GM21737 (cell line): ENCODE measurements around the gene MLF1.

ENCODE experiments used
- ATAC-seq: cut with Tn5 transposase; IDR thresholded peaks from one replicate; pipeline ENCODE4 v1.9.1; 2021; ENCODE audit warnings: mild to moderate bottlenecking, moderate library complexity; ENCODE audit not compliant: unreplicated experiment

MLF1 gene

DNA sequence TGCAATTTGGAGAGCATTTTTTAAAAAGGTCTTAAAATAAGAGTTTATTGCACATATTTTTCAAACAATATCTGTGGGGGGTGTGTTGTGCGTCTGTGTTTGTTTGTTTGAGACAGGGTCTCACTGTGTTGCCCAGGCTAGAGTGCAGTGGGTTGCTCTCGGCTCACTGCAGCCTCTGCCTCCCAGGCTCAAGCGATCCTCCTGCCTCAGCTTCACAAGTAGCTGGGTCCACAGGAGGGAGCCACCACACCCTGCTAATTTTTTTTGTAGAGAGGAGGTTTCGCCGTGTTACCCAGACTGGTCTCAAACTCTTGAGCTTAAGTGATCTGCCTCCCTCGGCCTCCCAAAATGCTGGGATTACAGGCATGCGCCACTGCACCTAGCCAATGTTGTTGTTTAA is 2.7 kb downstream of the MLF1 start:
- no peak for ATAC-seq

DNA sequence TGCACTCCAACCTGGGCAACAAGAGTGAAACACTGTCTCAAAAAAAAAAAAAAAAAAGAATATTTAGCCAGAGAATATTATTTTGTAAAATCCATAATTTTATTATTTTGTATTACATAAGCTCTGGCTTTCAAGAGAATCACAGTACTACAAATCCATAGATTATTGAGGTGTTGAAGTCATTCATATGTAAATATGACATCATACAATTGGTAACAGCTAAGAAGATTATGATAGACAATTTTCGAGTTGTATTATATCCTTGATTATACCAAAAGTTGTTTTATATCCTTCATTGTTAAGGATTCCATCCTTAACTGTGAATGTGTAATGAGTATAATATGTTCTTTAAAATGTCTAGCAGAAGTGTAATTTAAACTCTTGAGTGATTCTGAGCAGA is 3.7 kb downstream of the MLF1 start:
- ATAC-seq: no peak

DNA sequence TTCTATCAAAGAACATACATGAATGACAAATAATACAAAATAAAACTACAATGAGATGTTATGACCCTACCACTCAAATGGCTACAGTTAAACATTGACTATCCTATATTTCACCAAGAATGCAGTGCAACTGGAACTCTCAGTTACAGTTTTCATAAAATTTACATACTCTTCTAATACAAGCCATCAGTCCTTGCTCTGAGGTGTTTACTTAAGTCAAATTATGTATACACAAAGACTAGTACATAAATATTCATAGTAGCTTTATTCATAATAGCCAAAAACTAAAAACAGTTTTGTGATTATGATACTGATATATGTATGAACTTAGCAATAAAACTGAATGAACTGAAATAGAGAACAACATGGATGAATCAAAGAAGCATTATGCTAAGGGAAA is 19.2 kb downstream of the MLF1 start:
- ATAC-seq: no peak

DNA sequence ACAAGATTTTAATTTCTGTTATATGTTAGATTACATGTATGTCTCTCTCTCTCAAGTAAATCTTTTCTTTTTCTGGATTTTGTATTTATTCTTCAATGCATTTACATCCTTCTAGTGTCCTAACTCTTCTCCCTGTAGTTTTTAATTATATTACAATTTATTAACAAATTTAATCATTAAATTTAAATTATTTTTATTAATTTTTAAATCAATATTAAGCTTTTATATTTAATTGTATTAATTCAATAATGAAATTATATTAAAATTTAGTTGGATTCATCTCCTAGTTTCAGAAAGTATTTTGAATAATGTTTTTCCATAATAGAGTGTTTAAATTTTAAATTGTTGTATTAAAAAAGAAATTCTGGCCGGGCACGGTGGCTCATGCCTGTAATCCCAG is 29.8 kb downstream of the MLF1 start:
- ATAC-seq: no peak

DNA sequence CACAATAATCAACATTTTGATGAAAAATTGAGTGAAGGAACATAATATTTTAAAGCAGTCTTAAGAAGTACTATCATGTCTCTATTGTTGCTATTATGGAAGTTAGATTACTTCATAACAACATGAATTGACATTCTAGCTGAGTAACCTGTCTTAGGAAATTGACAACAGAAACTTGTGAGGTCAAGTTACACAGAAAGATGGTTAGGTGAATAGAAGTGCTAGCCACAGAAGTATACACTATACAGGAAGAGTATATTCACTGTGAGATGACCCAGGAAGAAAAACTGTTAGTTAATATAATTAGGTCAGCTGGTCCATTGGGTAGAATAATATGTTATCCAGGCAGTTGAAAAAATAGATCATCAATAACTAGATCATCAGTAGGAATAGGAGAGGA is 31.2 kb downstream of the MLF1 start:
- ATAC-seq: no peak

DNA sequence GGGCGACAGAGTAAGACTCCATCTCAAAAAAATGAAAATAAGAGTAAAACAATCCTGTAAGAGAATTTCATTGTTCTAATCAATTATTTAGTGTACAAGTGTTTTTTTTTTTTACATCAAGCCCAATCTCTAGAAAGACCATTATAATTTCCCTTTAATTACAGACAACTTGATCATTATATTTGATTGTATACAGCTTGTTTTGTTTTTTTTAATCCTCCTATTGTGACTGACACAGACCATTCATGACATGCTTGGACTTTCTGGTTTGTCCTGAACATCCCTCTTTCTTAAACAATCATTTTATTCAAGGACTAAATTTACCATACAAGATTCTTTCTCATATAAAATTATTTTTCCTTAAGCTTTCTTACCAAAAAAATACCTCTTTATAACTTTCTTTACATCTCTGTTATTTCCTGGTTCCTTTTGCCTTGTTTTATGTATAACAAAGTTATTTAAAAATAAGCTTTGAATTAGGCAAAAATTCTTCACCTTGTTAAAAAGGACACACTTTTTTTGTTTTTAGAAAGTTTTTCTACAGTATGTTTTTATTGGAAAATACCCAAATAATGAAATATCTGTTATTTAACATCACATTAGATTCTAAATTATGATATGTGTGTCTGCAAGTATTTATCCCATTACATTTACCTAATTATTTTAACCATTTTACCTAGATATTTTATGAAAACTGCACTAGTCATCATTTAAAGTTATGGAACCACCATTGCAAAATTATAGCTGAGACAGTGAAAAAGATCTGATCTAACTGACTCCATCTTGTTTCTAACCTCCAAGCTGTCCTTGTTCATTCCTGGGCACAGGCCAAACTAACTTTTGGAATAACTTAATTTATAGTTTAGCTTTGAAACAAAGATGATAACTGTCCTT is 47.2 kb downstream of the MLF1 start:
- ATAC-seq: no peak

DNA sequence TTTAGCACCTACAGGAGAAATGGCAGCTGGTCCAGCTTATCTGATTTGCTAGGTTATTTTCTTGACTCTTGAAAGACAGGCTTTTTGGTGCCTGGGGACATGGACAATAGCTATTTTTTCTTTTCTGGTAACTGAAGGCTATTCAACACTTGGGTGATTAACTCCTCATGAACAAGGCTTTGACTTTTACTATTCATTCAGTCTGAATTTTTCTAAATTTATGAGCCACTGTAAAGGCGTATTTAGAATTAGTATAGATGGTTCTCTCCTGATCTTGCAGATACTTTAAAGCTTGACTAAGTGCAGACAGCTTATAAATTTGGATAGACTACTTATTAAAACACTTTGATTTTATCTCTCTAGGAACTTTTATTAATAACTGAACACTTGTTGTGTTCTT is 54.9 kb downstream of the MLF1 start:
- no peak for ATAC-seq

DNA sequence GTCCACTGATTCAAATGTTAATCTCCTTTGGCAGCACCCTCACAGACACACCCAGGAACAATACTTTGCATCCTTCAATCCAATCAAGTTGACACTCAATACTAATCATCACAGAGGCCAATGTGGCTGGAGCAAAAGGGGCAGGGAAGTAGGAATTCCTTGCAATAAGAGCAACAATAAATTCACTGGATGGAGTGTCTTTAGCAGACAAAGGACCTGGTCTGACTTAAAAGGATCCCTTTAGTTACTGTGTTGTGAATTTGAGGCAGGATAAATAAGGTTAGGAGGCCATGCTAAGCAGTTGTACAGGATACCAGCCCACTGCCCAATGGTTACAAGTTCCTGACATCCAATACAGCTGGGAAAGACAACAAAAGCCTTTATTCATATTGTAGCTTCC is 61.0 kb downstream of the MLF1 start:
- no peak for ATAC-seq

DNA sequence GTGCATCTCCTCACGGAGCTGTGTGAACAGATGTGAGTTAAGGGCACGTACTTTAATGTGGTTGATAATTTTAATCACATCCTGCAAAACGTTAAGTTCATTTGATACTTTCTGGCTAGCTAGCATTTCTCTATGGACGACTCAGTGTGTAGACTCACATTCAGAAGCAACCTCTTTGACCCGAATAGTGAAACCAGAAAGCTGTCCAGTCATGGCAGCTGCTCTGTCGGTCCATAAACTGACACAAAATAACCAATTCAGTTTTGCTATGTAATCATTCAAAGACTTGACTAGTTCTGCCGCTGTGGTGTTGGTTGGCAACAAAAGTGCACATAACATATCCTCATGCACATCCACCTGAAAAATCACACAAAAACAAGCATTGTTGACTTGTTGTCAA is 69.7 kb downstream of the MLF1 start:
- ATAC-seq: no peak

DNA sequence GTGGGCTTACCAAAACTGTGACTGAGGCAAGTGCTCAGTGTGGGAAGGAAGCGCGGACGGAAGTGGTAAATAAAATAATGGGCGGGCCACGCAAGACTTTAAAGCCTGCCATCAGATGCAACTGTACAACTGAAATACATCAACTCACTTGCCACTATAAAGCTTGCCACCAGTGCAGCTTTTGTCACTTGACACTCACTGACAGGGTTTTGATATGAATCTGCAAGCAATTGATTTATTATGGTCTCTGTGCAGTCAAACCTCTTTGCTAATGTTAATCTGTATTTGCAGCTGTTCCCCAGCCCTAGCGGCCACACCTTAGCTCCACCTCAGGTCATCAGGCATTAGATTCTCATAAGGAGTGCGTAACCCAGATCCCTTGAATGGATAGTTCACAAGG is 71.0 kb downstream of the MLF1 start:
- ATAC-seq: no peak

DNA sequence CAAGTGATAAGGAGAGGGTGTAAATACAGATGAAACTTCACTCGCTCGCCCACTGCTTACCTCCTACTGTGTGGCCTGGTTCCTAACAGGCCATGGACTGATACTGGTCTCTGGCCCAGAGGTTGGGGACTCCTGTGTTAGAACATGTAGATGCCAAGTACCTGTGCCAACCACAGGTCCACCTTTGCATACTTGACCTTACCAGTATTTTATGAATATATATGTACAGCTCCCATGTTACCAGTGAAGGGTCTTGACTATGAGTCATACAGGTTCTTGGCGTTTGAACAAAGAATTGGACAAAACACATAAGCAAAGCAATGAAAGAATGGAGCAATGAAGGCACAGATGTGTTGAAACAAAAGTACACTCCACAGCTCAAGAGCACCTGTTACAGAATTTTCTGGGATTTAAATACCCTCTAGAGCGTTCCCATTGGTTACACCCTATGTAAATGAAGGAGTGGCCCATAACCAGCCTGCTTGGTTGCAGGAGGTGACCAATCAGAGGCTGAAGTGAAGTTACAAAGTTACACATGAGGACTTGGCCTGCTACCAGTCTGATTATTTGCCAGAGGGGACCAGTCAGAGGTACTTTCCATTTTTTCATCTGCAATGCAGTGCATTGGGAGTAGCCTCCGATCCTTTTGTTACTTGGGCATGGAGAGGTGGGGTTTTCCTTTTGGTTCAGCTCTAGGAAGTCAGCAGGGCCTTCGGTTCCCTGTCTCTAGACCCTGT is 71.6 kb downstream of the MLF1 start:
- ATAC-seq: no peak

DNA sequence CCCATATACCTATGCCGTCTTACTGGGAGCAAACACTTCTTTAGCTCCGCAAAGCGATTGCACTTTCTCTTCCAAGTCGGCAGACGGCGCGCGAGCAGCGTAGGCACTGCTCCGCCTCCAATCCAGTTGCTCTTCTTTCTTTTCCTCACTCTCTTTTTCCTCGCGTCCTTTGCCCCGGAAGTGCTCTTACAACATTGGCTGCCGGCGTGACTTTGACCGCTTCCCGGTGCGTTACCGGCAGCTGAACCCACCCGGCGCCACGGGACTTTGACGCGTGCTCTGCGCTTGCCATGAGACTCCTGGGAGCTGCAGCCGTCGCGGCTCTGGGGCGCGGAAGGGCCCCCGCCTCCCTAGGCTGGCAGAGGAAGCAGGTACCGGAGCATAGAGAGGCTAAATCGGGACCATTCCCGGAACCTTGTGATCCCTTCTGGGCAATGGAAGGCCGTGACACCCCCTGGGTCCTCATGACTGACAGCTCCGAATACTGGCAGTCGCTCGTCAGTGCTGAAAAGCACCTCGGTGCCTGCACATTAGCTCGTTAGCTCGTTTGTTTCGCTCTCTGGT is 73.4 kb downstream of the MLF1 start, which contains the start of gene GFM1:
Gene GFM1, plus strand, starts transcription at position 183 of the 564 bp plus-strand sequence. Its CDS starts 108 bp downstream, at position 291.
- ATAC-seq: peak; percentile 99

DNA sequence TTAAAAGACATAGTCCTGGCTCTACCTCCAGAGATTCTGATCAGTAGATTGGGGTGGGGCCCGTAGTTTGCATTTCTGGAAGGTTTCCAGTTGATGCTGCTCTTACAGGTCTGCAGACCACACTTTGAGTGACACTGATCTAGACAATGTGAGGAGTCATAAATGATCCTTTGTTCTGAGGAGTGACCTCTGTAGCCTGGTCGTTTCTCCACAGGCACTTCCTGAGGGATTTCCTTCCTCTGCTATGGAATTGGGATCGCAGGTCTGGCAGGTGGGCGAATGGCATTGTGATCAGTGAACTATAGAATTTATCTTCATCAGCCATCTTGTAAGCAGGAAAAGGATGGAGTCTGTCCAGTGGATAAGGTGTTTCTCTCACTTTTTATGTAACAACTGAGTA is 78.8 kb downstream of the MLF1 start:
- ATAC-seq: no peak

DNA sequence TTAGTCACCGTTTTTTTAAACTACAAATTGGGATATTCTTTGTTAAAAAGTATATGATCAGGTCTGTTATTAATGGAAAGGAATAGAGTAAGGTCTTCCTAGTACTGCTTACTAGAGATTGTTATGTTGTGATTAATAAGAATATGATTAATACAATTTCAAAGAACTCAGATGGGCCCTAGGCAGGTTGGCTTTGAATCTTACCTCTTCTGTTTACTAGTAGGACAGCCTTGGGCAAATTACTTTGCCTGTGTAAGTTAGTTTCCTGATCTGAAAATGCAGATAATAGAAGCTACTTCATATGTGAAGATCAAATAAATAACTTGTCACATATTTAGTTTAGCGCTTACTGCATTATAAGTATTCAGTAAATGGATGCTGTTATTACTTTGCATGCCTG is 80.2 kb downstream of the MLF1 start:
- ATAC-seq: no peak

DNA sequence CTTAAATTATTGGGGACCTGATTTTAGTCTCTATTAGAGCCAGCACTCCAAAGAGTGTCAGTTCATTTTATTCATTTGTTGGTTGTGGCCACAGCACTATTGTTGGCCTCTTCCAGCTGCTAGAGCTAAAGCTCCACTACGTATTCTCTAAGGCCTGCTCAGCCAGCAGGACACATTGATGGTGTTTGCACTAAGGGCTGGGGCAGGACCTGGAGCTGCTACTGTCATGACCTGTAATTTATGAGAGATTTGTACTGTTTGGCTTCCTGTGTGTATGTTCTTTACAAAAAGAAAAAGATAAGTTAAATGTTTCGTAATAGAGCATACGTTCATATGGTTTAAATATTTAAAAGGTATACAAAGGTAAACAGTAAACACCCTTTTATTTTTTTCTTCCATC is 81.5 kb downstream of the MLF1 start:
- no peak for ATAC-seq
